SK-N-SH (cell line): ENCODE measurements around the gene TNFRSF12A. TPM values are rescaled to one million over a fixed set of nuclear protein-coding genes. Genes with fewer than 3 reads are reported as not detected.

Experiments
- CTCF ChIA-PET: fragments of 300-600, 350-600 bp; formaldehyde crosslinking; extraction: SDS; loops from one replicate; lab custom pipeline; 2021; lab: Yijun Ruan, JAX
- POLR2A ChIA-PET: fragments of 350-600 bp; sonication (Branson Sonifier 250); formaldehyde crosslinking; extraction: SDS; loops from one replicate; lab custom pipeline; 2020; ENCODE audit warnings: antibody characterized with exemption, inconsistent platforms; lab: Yijun Ruan, JAX
- DNase-seq: peaks from one replicate; pipeline ENCODE4 v3.0.0; 2012
- H2AFZ ChIP-seq: fragments of 200-600 bp; sonication (generic); 2 replicates; pipeline ENCODE4 v1.8.1; 2016; ENCODE audit warnings: antibody characterized with exemption, mild to moderate bottlenecking, low read depth
- H3F3A ChIP-seq: fragments of 200-600 bp; sonication (generic); replicated peaks from 2 replicates; pipeline ENCODE3; 2016; ENCODE audit warnings: antibody characterized with exemption, mild to moderate bottlenecking; ENCODE audit not compliant: insufficient read depth
- H3K27ac ChIP-seq, 2 experiments: fragments of 200-500 bp in 1 of 2; fragments of 200-600 bp in 1 of 2; sonication (Bioruptor generic) in 1 of 2; sonication (generic), shearing (Covaris generic) in 1 of 2; 2 replicates each; pipeline versions ENCODE4 v1.5.1 to v1.6.1; 2014 to 2016; ENCODE audit warnings: low read depth in 2 of 2, inconsistent platforms in 1 of 2, low read length in 1 of 2, mild to moderate bottlenecking in 1 of 2, mixed read lengths in 1 of 2
- H3K27me3 ChIP-seq: fragments of 200-600 bp; sonication (generic), shearing (Covaris generic); 2 replicates; pipeline ENCODE4 v1.6.1; 2016; ENCODE audit warnings: mixed run types; ENCODE audit not compliant: insufficient read depth
- H3K36me3 ChIP-seq, 2 experiments: fragments of 200-500 bp in 1 of 2; fragments of 200-600 bp in 1 of 2; sonication (Bioruptor generic) in 1 of 2; sonication (generic) in 1 of 2; replicated peaks in 1 of 2; 2 replicates each; pipeline versions ENCODE3 to v1.5.1; 2014 to 2016; ENCODE audit warnings: low read length in 1 of 2, mild to moderate bottlenecking in 1 of 2; ENCODE audit not compliant: insufficient read depth in 2 of 2, control insufficient read depth in 1 of 2
- H3K4me1 ChIP-seq, 2 experiments: fragments of 200-500 bp in 1 of 2; fragments of 200-600 bp in 1 of 2; sonication (Bioruptor generic) in 1 of 2; sonication (generic), shearing (Covaris generic) in 1 of 2; 2 replicates each; pipeline versions ENCODE4 v1.5.1 to v1.6.1; 2014 to 2016; ENCODE audit warnings: low read depth in 1 of 2, low read length in 1 of 2, mixed run types in 1 of 2; ENCODE audit not compliant: insufficient read depth in 2 of 2, control insufficient read depth in 1 of 2
- H3K4me2 ChIP-seq: fragments of 200-600 bp; sonication (generic), shearing (Covaris generic); 2 replicates; pipeline ENCODE4 v1.6.1; 2017; ENCODE audit warnings: mixed run types
- H3K4me3 ChIP-seq, 2 experiments: fragments of 200-500 bp in 1 of 2; fragments of 200-600 bp in 1 of 2; sonication (Bioruptor generic) in 1 of 2; sonication (generic), shearing (Covaris generic) in 1 of 2; 2 replicates each; pipeline versions ENCODE4 v1.5.1 to v1.8.1; 2014 to 2016; ENCODE audit warnings: low read depth in 2 of 2, inconsistent platforms in 1 of 2, low read length in 1 of 2, mild to moderate bottlenecking in 1 of 2, mixed read lengths in 1 of 2, moderate library complexity in 1 of 2
- H3K79me2 ChIP-seq: fragments of 200-600 bp; sonication (generic); 2 replicates; pipeline ENCODE4 v1.8.1; 2017; ENCODE audit warnings: mild to moderate bottlenecking; ENCODE audit not compliant: insufficient read depth
- H3K9ac ChIP-seq: fragments of 200-600 bp; sonication (generic); 2 replicates; pipeline ENCODE4 v1.6.1; 2017; ENCODE audit warnings: mixed run types
- H3K9me2 ChIP-seq: fragments of 200-600 bp; sonication (generic); 2 replicates; pipeline ENCODE4 v1.6.1; 2017; ENCODE audit warnings: mixed run types
- H3K9me3 ChIP-seq: fragments of 200-600 bp; sonication (generic); 2 replicates; pipeline ENCODE4 v1.6.1; 2017; ENCODE audit warnings: mixed run types, mild to moderate bottlenecking, moderate library complexity
- H4K20me1 ChIP-seq: fragments of 200-600 bp; sonication (generic); 2 replicates; pipeline ENCODE4 v1.6.1; 2017; ENCODE audit warnings: mild to moderate bottlenecking, mixed run types; ENCODE audit not compliant: insufficient read depth
- CHD2 ChIP-seq: fragments of 150-350 bp; IDR thresholded peaks from 2 replicates; pipeline ENCODE4 v1.6.1; 2018; ENCODE audit warnings: low read length; ENCODE audit not compliant: partially characterized antibody
- CTCF ChIP-seq: fragments of 200-600 bp; sonication (generic); IDR thresholded peaks from 2 replicates; pipeline ENCODE4 v1.6.1; 2017; ENCODE audit warnings: antibody characterized with exemption, mild to moderate bottlenecking, moderate library complexity
- EZH2phosphoT487 ChIP-seq: fragments of 200-600 bp; sonication (generic); IDR thresholded peaks from 2 replicates; pipeline ENCODE4 v1.6.1; 2017; ENCODE audit warnings: low read depth, mixed run types, mild to moderate bottlenecking, antibody characterized with exemption, moderate library complexity, borderline replicate concordance
- FOSL2 ChIP-seq: IDR thresholded peaks from 2 replicates; pipeline ENCODE4 v1.4.0; 2012; ENCODE audit warnings: low read depth, mild to moderate bottlenecking, moderate library complexity, borderline replicate concordance
- FOXJ3 ChIP-seq: sonication (generic); formaldehyde crosslinking; IDR thresholded peaks from 2 replicates; pipeline ENCODE4 v1.5.1; 2020; ENCODE audit warnings: mild to moderate bottlenecking, missing genetic modification reagents
- FOXM1 ChIP-seq: IDR thresholded peaks from 2 replicates; pipeline ENCODE4 v1.4.0; 2012; ENCODE audit warnings: low read depth, mild to moderate bottlenecking
- GABPA ChIP-seq: IDR thresholded peaks from 2 replicates; pipeline ENCODE4 v1.4.0; 2012; ENCODE audit warnings: low read depth, mild to moderate bottlenecking
- GATA2 ChIP-seq: sonication (generic); formaldehyde crosslinking; IDR thresholded peaks from 2 replicates; pipeline ENCODE4 v1.5.0; 2020; ENCODE audit warnings: mild to moderate bottlenecking, missing genetic modification reagents
- JUND ChIP-seq: IDR thresholded peaks from 2 replicates; pipeline ENCODE4 v1.4.0; 2012
- REST ChIP-seq: IDR thresholded peaks from 2 replicates; pipeline ENCODE4 v1.6.1; 2012; ENCODE audit warnings: mild to moderate bottlenecking, low read depth, low read length, moderate library complexity
- RFX5 ChIP-seq: IDR thresholded peaks from 2 replicates; pipeline ENCODE4 v1.6.1; 2012; ENCODE audit warnings: mild to moderate bottlenecking, improper control_type of control experiment, low read length
- RXRA ChIP-seq: IDR thresholded peaks from 2 replicates; pipeline ENCODE4 v1.4.0; 2012; ENCODE audit warnings: low read depth, mild to moderate bottlenecking, borderline replicate concordance
- SIN3A ChIP-seq: IDR thresholded peaks from 2 replicates; pipeline ENCODE4 v1.6.1; 2012; ENCODE audit warnings: low read depth, mild to moderate bottlenecking, low read length, moderate library complexity, borderline replicate concordance
- SMC3 ChIP-seq: IDR thresholded peaks from 2 replicates; pipeline ENCODE4 v1.6.1; 2012; ENCODE audit warnings: low read depth, low read length, improper control_type of control experiment
- TAF1 ChIP-seq: IDR thresholded peaks from 2 replicates; pipeline ENCODE4 v1.6.1; 2012; ENCODE audit warnings: low read depth, mild to moderate bottlenecking, low read length, moderate library complexity, borderline replicate concordance
- TCF12 ChIP-seq: IDR thresholded peaks from 2 replicates; pipeline ENCODE4 v1.4.0; 2012
- USF1 ChIP-seq: IDR thresholded peaks from 2 replicates; pipeline ENCODE4 v1.4.0; 2012; ENCODE audit warnings: low read depth, borderline replicate concordance
- USF2 ChIP-seq: fragments of 150-350 bp; IDR thresholded peaks from 2 replicates; pipeline ENCODE4 v1.6.1; 2017; ENCODE audit warnings: antibody characterized with exemption, low read length, low read depth, borderline replicate concordance
- WGBS: methylation state at CpG from one replicate; pipeline ENCODE4 v1.1.6; 2017; ENCODE audit warnings: low lambda C conversion rate; 5-methylcytosine and 5-hydroxymethylcytosine counted together
- polyA plus RNA-seq, 3 experiments: library from polyadenylated mRNA; depleted of rRNA; stranded (reverse); fragments of >200 nt; gene quantifications; 2 replicates each; pipeline ENCODE4 v1.2.3, GENCODE V29; 2012
- TF ChIP-seq, protein P1 (sequence below): IDR thresholded peaks from 2 replicates; pipeline ENCODE4 v1.4.0; 2012; ENCODE audit warnings: low read depth, borderline replicate concordance

TNFRSF12A gene
- polyA plus RNA-seq, 1 of the 3 experiments (the other 2 are of a cell fraction) = 374 TPM

GRCh38 chr16:3026003-3026378 lies 5.8 kb downstream of the TNFRSF12A start:
- Histone ChIP-seq H3K27me3 (no peaks in the 10 kb centered on the region), H3K9me3 (no peaks in the 10 kb centered on the region), H3K4me3 (no peak overlapping the region), H3K9me2 (no peaks in the 10 kb centered on the region), H3K36me3 (peaks cover 21 to 26% of the 10 kb centered on the region in 2 experiments), H4K20me1 (peaks cover 19% of the 10 kb centered on the region), H3K9ac (no peak overlapping the region), H3K79me2 (peaks cover 6% of the 10 kb centered on the region; the same call in 1 of the 2 replicates), H2AFZ (no peak overlapping the region), H3F3A (peaks cover 55% of the 10 kb centered on the region), H3K27ac (no peak overlapping the region), H3K4me2 (no peak overlapping the region), H3K4me1 (peaks cover 8 to 24% of the 10 kb centered on the region in 2 experiments; a peak in 3 of 4 replicates)
- CTCF ChIA-PET = no interaction called here
- 93% methylated on average over 7 of the region's 8 CpGs for WGBS
- DNase-seq = no peak
- POLR2A ChIA-PET = no interaction called here
- TF ChIP-seq RFX5 (no peak), CHD2 (no peak), JUND (no peak), REST (no peak), GABPA (no peak), FOSL2 (no peak), EZH2phosphoT487 (no peak), GATA2 (CRISPR knock-in tag) (no peak), RXRA (no peak), CTCF (no peak), SIN3A (no peak), TAF1 (no peak), USF1 (no peak), SMC3 (no peak), TCF12 (no peak), USF2 (no peak), FOXJ3 (CRISPR knock-in tag) (no peak), FOXM1 (no peak)
- TF ChIP-seq, protein P1, sequence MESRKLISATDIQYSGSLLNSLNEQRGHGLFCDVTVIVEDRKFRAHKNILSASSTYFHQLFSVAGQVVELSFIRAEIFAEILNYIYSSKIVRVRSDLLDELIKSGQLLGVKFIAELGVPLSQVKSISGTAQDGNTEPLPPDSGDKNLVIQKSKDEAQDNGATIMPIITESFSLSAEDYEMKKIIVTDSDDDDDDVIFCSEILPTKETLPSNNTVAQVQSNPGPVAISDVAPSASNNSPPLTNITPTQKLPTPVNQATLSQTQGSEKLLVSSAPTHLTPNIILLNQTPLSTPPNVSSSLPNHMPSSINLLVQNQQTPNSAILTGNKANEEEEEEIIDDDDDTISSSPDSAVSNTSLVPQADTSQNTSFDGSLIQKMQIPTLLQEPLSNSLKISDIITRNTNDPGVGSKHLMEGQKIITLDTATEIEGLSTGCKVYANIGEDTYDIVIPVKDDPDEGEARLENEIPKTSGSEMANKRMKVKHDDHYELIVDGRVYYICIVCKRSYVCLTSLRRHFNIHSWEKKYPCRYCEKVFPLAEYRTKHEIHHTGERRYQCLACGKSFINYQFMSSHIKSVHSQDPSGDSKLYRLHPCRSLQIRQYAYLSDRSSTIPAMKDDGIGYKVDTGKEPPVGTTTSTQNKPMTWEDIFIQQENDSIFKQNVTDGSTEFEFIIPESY = no peak
